HG03469 (cell line): ENCODE data around the gene CELSR1.

Experiments used
- ATAC-seq: cut with Tn5 transposase; IDR thresholded peaks from one replicate; pipeline ENCODE4 v1.9.1; 2021; ENCODE audit warnings: mild to moderate bottlenecking, moderate library complexity, moderate number of reproducible peaks; ENCODE audit not compliant: unreplicated experiment

CELSR1 gene

GRCh38 chr22:46537225-46537945, at the start of gene CELSR1:
Gene CELSR1, minus strand, starts transcription at chr22:46537620. Its CDS starts 450 bp downstream, at chr22:46537170.
- ATAC-seq: no peak

- ATAC-seq: no peak
These were observed 49.6 kb upstream of the CELSR1 start for GRCh38 chr22:46587061-46587460.

- no peak for ATAC-seq
These were observed 49.2 kb upstream of the CELSR1 start for GRCh38 chr22:46586531-46587011.

GRCh38 chr22:46586123-46586519, 48.7 kb upstream of the CELSR1 start:
- no peak for ATAC-seq

GRCh38 chr22:46585340-46586122, 48.1 kb upstream of the CELSR1 start:
- ATAC-seq: no peak

GRCh38 chr22:46584081-46584921, 46.9 kb upstream of the CELSR1 start:
- ATAC-seq: no peak

GRCh38 chr22:46583571-46583970, 46.2 kb upstream of the CELSR1 start:
- ATAC-seq: no peak

GRCh38 chr22:46582281-46582933, 45.0 kb upstream of the CELSR1 start:
- ATAC-seq: no peak

- no peak for ATAC-seq
These were observed 44.3 kb upstream of the CELSR1 start for GRCh38 chr22:46581538-46582244.

- no peak for ATAC-seq
These were observed 43.6 kb upstream of the CELSR1 start for GRCh38 chr22:46580940-46581537.

- no peak for ATAC-seq
These were observed 42.5 kb upstream of the CELSR1 start for GRCh38 chr22:46579751-46580449.

GRCh38 chr22:46578824-46579561, 41.6 kb upstream of the CELSR1 start:
- no peak for ATAC-seq

- ATAC-seq: no peak
These were observed 40.9 kb upstream of the CELSR1 start for GRCh38 chr22:46578251-46578823.

GRCh38 chr22:46577368-46578249, 40.2 kb upstream of the CELSR1 start:
- no peak for ATAC-seq

- no peak for ATAC-seq
These were observed 39.3 kb upstream of the CELSR1 start for GRCh38 chr22:46576556-46577367.

GRCh38 chr22:46575911-46576555, 38.6 kb upstream of the CELSR1 start:
- no peak for ATAC-seq
